HG03439 (cell line): Measurements from ENCODE around the gene GPR162.
A peak's percentile ranks its signal among the peaks of the same experiment; 100 is the strongest.
"Not testable (repeated sequence)": the region's sequence is repeated elsewhere in the genome, so short reads cannot be mapped to it uniquely, and the experiment has no call there.

Experiments
- ATAC-seq: cut with Tn5 transposase; IDR thresholded peaks from one replicate; pipeline ENCODE4 v1.9.1; 2021; ENCODE audit warnings: mild to moderate bottlenecking, moderate library complexity; ENCODE audit not compliant: unreplicated experiment

The GPR162 gene

GRCh38 chr12:6851921-6852650 is 30.5 kb downstream of the GPR162 start, which contains the start of gene USP5:
TSS of gene USP5 (plus strand) at chr12:6852150. CDS start at chr12:6852180, 30 bp downstream.
- peak; percentile 74 for ATAC-seq

- ATAC-seq, result no peak
These were observed 31.2 kb downstream of the GPR162 start for GRCh38 chr12:6852651-6853354.

- no peak for ATAC-seq
These were observed 32.0 kb downstream of the GPR162 start for GRCh38 chr12:6853626-6854025.

GRCh38 chr12:6854036-6854435 is 32.4 kb downstream of the GPR162 start:
- no peak for ATAC-seq

- no peak for ATAC-seq
These were observed 33.7 kb downstream of the GPR162 start for GRCh38 chr12:6855322-6855721.

- no peak for ATAC-seq
These were observed 37.2 kb downstream of the GPR162 start for GRCh38 chr12:6858799-6859198.

- no peak for ATAC-seq
These were observed 38.5 kb downstream of the GPR162 start for GRCh38 chr12:6860116-6860515.

GRCh38 chr12:6860942-6861341 is 39.3 kb downstream of the GPR162 start:
- no peak for ATAC-seq

- ATAC-seq, result no peak
These were observed 39.8 kb downstream of the GPR162 start for GRCh38 chr12:6861391-6861790.

GRCh38 chr12:6863033-6863432 is 41.4 kb downstream of the GPR162 start:
- ATAC-seq, result no peak

GRCh38 chr12:6863586-6864321 is 42.1 kb downstream of the GPR162 start:
- no peak for ATAC-seq

GRCh38 chr12:6865307-6865706 is 43.7 kb downstream of the GPR162 start:
- not testable (repeated sequence) for ATAC-seq

- ATAC-seq, result no peak
These were observed 44.7 kb downstream of the GPR162 start for GRCh38 chr12:6866163-6866919.

GRCh38 chr12:6866920-6867412 is 45.3 kb downstream of the GPR162 start:
- no peak for ATAC-seq

- ATAC-seq, result peak; percentile 57
These were observed 46.0 kb downstream of the GPR162 start, which contains the start of gene TPI1 for GRCh38 chr12:6867413-6868210. TSS of gene TPI1 (plus strand) at chr12:6867531. CDS start at chr12:6867567, 36 bp downstream.

GRCh38 chr12:6868211-6869048 is 46.8 kb downstream of the GPR162 start:
- no peak for ATAC-seq

- no peak for ATAC-seq
These were observed 47.7 kb downstream of the GPR162 start for GRCh38 chr12:6869049-6870021.

- not testable (repeated sequence) for ATAC-seq
These were observed 48.7 kb downstream of the GPR162 start for GRCh38 chr12:6870304-6870703.
